Adrenal gland (tissue), 5 donors: ENCODE measurements around the gene TUBA8.

ENCODE experiments used
- CTCF ChIP-seq, 6 experiments: fragments of 450-650 bp in 4 of 6; fragments of 200-600 bp in 2 of 6; sonication (generic) in 1 of 6; IDR thresholded peaks; 1 replicate in 5 of 6; 2 replicates in 1 of 6; pipeline versions ENCODE4 v1.5.1 to v1.8.0; 2016 to 2021; ENCODE audit warnings: antibody characterized with exemption in 6 of 6, mild to moderate bottlenecking in 2 of 6, moderate library complexity in 1 of 6
- POLR2A ChIP-seq, 2 donors: fragments of 450-650 bp; IDR thresholded peaks; one replicate each; pipeline ENCODE4 v1.6.1; 2017; ENCODE audit warnings: antibody characterized with exemption in 2 of 2, mild to moderate bottlenecking in 2 of 2, moderate library complexity in 1 of 2
- donor health status: DM: no; HTN: no; CAD: no.

DNA sequence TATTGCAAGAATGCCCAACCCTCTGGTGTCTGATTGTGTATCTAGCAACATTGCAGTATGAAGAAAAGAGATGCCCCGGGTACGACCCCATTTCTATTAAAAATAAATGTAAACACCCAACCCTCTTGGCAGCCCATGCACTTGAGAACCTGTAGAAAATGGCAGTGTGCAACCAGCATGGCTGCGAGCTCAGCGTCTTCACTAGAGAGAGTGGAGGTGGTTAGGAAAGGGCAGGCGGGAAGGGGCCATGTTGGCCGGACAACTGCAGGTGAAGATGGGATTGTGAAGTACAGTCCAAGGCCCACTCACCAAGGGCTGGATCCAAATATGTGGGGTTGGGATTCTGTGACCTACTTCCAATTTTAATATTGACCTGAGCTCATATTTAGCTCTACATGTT lies 16.9 kb upstream of the TUBA8 start:
- TF ChIP-seq CTCF (IDR thresholded peaks at IDR 0.05) (no peak), POLR2A (IDR thresholded peaks at IDR 0.05) (no peak)
